K562 (cell line): Measurements from ENCODE around the gene SCRN3. TPM values are rescaled to one million over a fixed set of nuclear protein-coding genes. Genes with fewer than 3 reads are reported as not detected.
A peak's percentile ranks its signal among the peaks of the same experiment; 100 is the strongest.

Experiments
- ATF2 ChIP-seq: sonication (generic); formaldehyde crosslinking; IDR thresholded peaks from 2 replicates; pipeline ENCODE4 v1.8.1; 2022; ENCODE audit warnings: missing genetic modification reagents
- ETV1 ChIP-seq: fragments of 450-650 bp; conservative IDR thresholded peaks from 2 replicates; pipeline ENCODE4 v1.6.1; 2016; ENCODE audit warnings: missing genetic modification characterization, control low read depth, low read depth, missing compliant biosample characterization
- FIP1L1 ChIP-seq: fragments of 200-400 bp; formaldehyde crosslinking; IDR thresholded peaks from 2 replicates; pipeline ENCODE4 v1.6.1; 2018; ENCODE audit warnings: mild to moderate bottlenecking, low read depth, low read length; ENCODE audit not compliant: poor library complexity, severe bottlenecking
- KAT7 ChIP-seq: sonication (generic); formaldehyde crosslinking; IDR thresholded peaks from 2 replicates; pipeline ENCODE4 v1.8.0; 2022; ENCODE audit warnings: missing genetic modification reagents, mild to moderate bottlenecking, borderline replicate concordance
- KDM1A ChIP-seq, 2 experiments: fragments of 450-650 bp; IDR thresholded peaks; 2 replicates each; pipeline ENCODE4 v1.6.1; 2016; ENCODE audit warnings: mild to moderate bottlenecking in 2 of 2
- KHSRP ChIP-seq: fragments of 450-650 bp; IDR thresholded peaks from 2 replicates; pipeline ENCODE4 v1.6.1; 2017
- MEF2A ChIP-seq: IDR thresholded peaks from 2 replicates; pipeline ENCODE4 v1.6.1; 2011; ENCODE audit warnings: low read depth, mild to moderate bottlenecking, low read length, moderate library complexity; ENCODE audit not compliant: control insufficient read depth
- MYC ChIP-seq, 2 experiments: fragments of 250-450 bp in 1 of 2; sonication (Bioruptor Pico) in 1 of 2; IDR thresholded peaks; 2 replicates each; pipeline versions ENCODE4 v1.5.1 to v1.6.1; 2012 to 2021; ENCODE audit warnings: low read depth in 2 of 2, borderline replicate concordance in 1 of 2, improper control_type of control experiment in 1 of 2, low read length in 1 of 2, mild to moderate bottlenecking in 1 of 2, moderate library complexity in 1 of 2
- PHF8 ChIP-seq: fragments of 200-600 bp; sonication (generic); IDR thresholded peaks from 2 replicates; pipeline ENCODE4 v1.6.1; 2012; ENCODE audit warnings: mixed run types, mild to moderate bottlenecking, inconsistent platforms, low read length, moderate library complexity, borderline replicate concordance
- POLR2G ChIP-seq: fragments of 200-400 bp; formaldehyde crosslinking; IDR thresholded peaks from 2 replicates; pipeline ENCODE4 v1.6.1; 2017; ENCODE audit warnings: low read depth, mild to moderate bottlenecking, antibody characterized with exemption, low read length, moderate library complexity
- RAD21 ChIP-seq, 2 experiments: fragments of 250-450 bp in 1 of 2; fragments of 450-650 bp in 1 of 2; sonication (Bioruptor Pico) in 1 of 2; formaldehyde crosslinking in 1 of 2; IDR thresholded peaks in 1 of 2; conservative IDR thresholded peaks in 1 of 2; 2 replicates each; pipeline versions ENCODE4 v1.4.0 to v1.8.0; 2020 to 2022; ENCODE audit warnings: mild to moderate bottlenecking in 2 of 2, moderate library complexity in 1 of 2
- RBBP5 ChIP-seq: fragments of 200-600 bp; sonication (generic); IDR thresholded peaks from 2 replicates; pipeline ENCODE4 v1.6.1; 2012; ENCODE audit warnings: borderline replicate concordance, mild to moderate bottlenecking, low read length, control low read depth, inconsistent platforms; ENCODE audit not compliant: insufficient read depth, poor library complexity, severe bottlenecking
- RUNX1 ChIP-seq: sonication (generic); IDR thresholded peaks from 2 replicates; pipeline ENCODE4 v1.6.1; 2016; ENCODE audit warnings: antibody characterized with exemption, low read depth
- SAFB ChIP-seq: fragments of 200-400 bp; formaldehyde crosslinking; IDR thresholded peaks from 2 replicates; pipeline ENCODE4 v1.6.1; 2017; ENCODE audit warnings: low read depth, low read length, borderline replicate concordance
- SP1 ChIP-seq: sonication (generic); formaldehyde crosslinking; IDR thresholded peaks from 2 replicates; pipeline ENCODE4 v1.8.1; 2022; ENCODE audit warnings: mild to moderate bottlenecking, missing genetic modification reagents
- TEAD1 ChIP-seq, 2 experiments: fragments of 450-650 bp in 1 of 2; sonication (generic) in 1 of 2; formaldehyde crosslinking; IDR thresholded peaks; 2 replicates each; pipeline versions ENCODE4 v1.4.0 to v1.8.0; 2020 to 2022; ENCODE audit warnings: mild to moderate bottlenecking in 2 of 2, missing genetic modification reagents in 1 of 2
- TSC22D4 ChIP-seq: fragments of 450-650 bp; IDR thresholded peaks from 2 replicates; pipeline ENCODE4 v1.6.1; 2016; ENCODE audit warnings: missing genetic modification characterization, missing biosample characterization, control low read depth
- ZNF174 ChIP-seq: fragments of 250-450 bp; sonication (Bioruptor Pico); IDR thresholded peaks from 2 replicates; pipeline ENCODE4 v1.4.0; 2020; ENCODE audit warnings: mild to moderate bottlenecking
- polyA plus RNA-seq, 8 experiments: library from polyadenylated mRNA; depleted of rRNA in 4 of 8; stranded (reverse) in 5 of 8; unstranded in 3 of 8; fragments of >200 nt; fragmentation: Nextera tagmentation in 2 of 8; fragmentation: Illumina TruSeq in 1 of 8; extraction: Ambion mirVana in 2 of 8; extraction: Trizol in 1 of 8; gene quantifications; 2 replicates each; pipeline versions ENCODE4 v1.2.1 to v1.2.3, GENCODE V29; 2011 to 2014; ENCODE audit warnings: inconsistent platforms in 1 of 8, missing spikeins in 1 of 8
- total RNA-seq, 7 experiments: library from RNA; depleted of rRNA in 6 of 7; stranded (reverse); fragments of >200 nt in 6 of 7; fragmentation: Illumina TruSeq in 2 of 7; extraction: Trizol in 2 of 7; gene quantifications; 2 replicates each; pipeline versions ENCODE4 v1.2.1 to v1.2.3, GENCODE V29; 2011 to 2021; ENCODE audit warnings: low replicate concordance in 1 of 7
- TF ChIP-seq, protein P1 (sequence below): fragments of 450-650 bp; formaldehyde crosslinking; IDR thresholded peaks from 2 replicates; pipeline ENCODE4 v1.4.0; 2020; ENCODE audit warnings: mild to moderate bottlenecking, mixed read lengths
- TF ChIP-seq, protein P2 (sequence below): fragments of 450-650 bp; IDR thresholded peaks from 2 replicates; pipeline ENCODE4 v1.6.1; 2017; ENCODE audit warnings: mild to moderate bottlenecking, moderate library complexity
- TF ChIP-seq, protein P3 (sequence below): fragments of 450-650 bp; formaldehyde crosslinking; IDR thresholded peaks from 2 replicates; pipeline ENCODE4 v1.4.0; 2020; ENCODE audit warnings: mild to moderate bottlenecking, moderate library complexity

Gene SCRN3
- total and polyA plus RNA-seq, 9 of the 15 experiments (the other 6 are each of a cell fraction or from before 2014, with no cell fraction given), result 7.7 to 21.8 (median 20.0) TPM

DNA sequence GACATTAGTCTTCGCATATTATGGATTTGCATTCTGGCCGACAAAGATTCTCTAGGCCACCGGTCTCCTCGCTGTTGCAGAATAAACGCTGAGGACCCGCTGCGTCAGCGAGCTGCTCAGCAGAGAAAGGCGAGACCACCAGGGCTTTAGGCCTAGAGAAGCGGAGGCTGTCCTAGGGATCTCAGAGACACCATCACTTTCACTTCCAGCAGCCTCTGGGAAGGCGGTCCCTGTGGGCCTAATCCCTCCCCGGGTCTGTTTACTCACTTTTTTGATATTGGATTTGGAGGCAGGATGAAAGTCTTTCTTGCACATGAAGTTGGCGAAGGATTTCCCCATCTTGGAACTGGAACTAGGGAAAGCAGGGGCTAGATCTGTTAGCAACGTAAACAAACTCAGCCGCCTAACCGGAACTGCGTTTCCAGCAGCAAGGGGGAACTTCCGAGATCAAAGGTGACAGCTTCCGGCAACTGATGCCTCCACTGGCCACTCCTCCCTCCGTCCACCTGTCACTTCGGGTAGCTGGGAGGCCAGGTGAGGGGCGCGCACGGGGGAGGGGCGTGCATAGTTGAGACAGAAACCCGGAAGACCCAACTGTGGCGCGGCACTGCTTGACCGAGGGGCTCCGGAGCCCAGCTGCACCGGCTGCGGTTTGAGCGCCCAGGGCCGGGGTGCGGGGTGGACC, at the start of gene SCRN3 (continued):
- TF ChIP-seq ATF2 (CRISPR knock-in tag) (no peak), RAD21 (CRISPR knock-in tag; conservative IDR thresholded peaks at IDR 0.05 in 1 of 2, IDR thresholded peaks at IDR 0.05 in 1 of 2) (no peak), TSC22D4 (tag) (no peak), ETV1 (tag) (peak; percentile 63), KDM1A (IDR thresholded peaks at IDR 0.05) (no peak), ZNF174 (CRISPR knock-in tag) (no peak), MYC (IDR thresholded peaks at IDR 0.05; ENCODE audit: low read depth, low read length) (peak; percentile 60), MYC (CRISPR knock-in tag; IDR thresholded peaks at IDR 0.05; ENCODE audit: borderline replicate concordance, low read depth) (no peak), FIP1L1 (no peak), SP1 (CRISPR knock-in tag) (peak; percentile 26; the same call in 1 of the 2 replicates), SAFB (no peak), RBBP5 (peak; percentile 98), POLR2G (peak; percentile 79), TEAD1 (CRISPR knock-in tag; IDR thresholded peaks at IDR 0.05) (peak in 1 of 2 experiments; percentile 57; a peak in 1 of 4 replicates), MEF2A (no peak), KAT7 (CRISPR knock-in tag) (peak; percentile 96), RUNX1 (no peak), KHSRP (peak; percentile 30; the same call in 1 of the 2 replicates), PHF8 (peak; percentile 81)
- TF ChIP-seq, protein P1, sequence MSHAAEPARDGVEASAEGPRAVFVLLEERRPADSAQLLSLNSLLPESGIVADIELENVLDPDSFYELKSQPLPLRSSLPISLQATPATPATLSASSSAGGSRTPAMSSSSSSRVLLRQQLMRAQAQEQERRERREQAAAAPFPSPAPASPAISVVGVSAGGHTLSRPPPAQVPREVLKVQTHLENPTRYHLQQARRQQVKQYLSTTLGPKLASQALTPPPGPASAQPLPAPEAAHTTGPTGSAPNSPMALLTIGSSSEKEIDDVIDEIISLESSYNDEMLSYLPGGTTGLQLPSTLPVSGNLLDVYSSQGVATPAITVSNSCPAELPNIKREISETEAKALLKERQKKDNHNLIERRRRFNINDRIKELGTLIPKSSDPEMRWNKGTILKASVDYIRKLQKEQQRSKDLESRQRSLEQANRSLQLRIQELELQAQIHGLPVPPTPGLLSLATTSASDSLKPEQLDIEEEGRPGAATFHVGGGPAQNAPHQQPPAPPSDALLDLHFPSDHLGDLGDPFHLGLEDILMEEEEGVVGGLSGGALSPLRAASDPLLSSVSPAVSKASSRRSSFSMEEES (CRISPR knock-in tag), result no peak
- TF ChIP-seq, protein P2, sequence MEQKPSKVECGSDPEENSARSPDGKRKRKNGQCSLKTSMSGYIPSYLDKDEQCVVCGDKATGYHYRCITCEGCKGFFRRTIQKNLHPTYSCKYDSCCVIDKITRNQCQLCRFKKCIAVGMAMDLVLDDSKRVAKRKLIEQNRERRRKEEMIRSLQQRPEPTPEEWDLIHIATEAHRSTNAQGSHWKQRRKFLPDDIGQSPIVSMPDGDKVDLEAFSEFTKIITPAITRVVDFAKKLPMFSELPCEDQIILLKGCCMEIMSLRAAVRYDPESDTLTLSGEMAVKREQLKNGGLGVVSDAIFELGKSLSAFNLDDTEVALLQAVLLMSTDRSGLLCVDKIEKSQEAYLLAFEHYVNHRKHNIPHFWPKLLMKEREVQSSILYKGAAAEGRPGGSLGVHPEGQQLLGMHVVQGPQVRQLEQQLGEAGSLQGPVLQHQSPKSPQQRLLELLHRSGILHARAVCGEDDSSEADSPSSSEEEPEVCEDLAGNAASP, result no peak
- TF ChIP-seq, protein P3, sequence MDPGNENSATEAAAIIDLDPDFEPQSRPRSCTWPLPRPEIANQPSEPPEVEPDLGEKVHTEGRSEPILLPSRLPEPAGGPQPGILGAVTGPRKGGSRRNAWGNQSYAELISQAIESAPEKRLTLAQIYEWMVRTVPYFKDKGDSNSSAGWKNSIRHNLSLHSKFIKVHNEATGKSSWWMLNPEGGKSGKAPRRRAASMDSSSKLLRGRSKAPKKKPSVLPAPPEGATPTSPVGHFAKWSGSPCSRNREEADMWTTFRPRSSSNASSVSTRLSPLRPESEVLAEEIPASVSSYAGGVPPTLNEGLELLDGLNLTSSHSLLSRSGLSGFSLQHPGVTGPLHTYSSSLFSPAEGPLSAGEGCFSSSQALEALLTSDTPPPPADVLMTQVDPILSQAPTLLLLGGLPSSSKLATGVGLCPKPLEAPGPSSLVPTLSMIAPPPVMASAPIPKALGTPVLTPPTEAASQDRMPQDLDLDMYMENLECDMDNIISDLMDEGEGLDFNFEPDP (CRISPR knock-in tag), result no peak
